Smooth muscle cell (in vitro differentiated cells): ENCODE results near the gene RERE. TPM values are rescaled to one million over a fixed set of nuclear protein-coding genes. Genes with fewer than 3 reads are reported as not detected.
"Not testable (repeated sequence)": the region's sequence is repeated elsewhere in the genome, so short reads cannot be mapped to it uniquely, and the experiment has no call there.

ENCODE experiments used
- DNase-seq: peaks from one replicate; lab custom pipeline; 2025; ENCODE audit not compliant: unreplicated experiment; lab: John Stamatoyannopoulos, UW
- H2AFZ ChIP-seq: fragments of 200-600 bp; sonication (generic); 2 replicates; pipeline ENCODE4 v1.6.0; 2016; ENCODE audit warnings: antibody characterized with exemption, low read depth, mild to moderate bottlenecking
- H3F3A ChIP-seq: fragments of 200-600 bp; sonication (generic); 2 replicates; pipeline ENCODE4 v1.6.0; 2017; ENCODE audit warnings: antibody characterized with exemption, low read depth
- H3K27ac ChIP-seq: fragments of 200-600 bp; sonication (generic); 2 replicates; pipeline ENCODE4 v1.5.1; 2016; ENCODE audit warnings: low read depth, mild to moderate bottlenecking
- H3K27me3 ChIP-seq: fragments of 200-600 bp; sonication (generic); 2 replicates; pipeline ENCODE4 v1.6.1; 2016; ENCODE audit warnings: low read depth, mild to moderate bottlenecking
- H3K36me3 ChIP-seq: fragments of 200-600 bp; sonication (generic); 2 replicates; pipeline ENCODE4 v1.5.1; 2016; ENCODE audit warnings: low read depth
- H3K4me1 ChIP-seq: fragments of 200-600 bp; sonication (generic); 2 replicates; pipeline ENCODE4 v1.5.1; 2016; ENCODE audit warnings: low read depth
- H3K4me2 ChIP-seq: fragments of 200-600 bp; sonication (generic); 2 replicates; pipeline ENCODE4 v1.6.0; 2016; ENCODE audit warnings: mild to moderate bottlenecking
- H3K4me3 ChIP-seq: fragments of 200-600 bp; sonication (generic); 2 replicates; pipeline ENCODE4 v1.5.1; 2016; ENCODE audit warnings: mild to moderate bottlenecking
- H3K79me2 ChIP-seq: fragments of 200-600 bp; sonication (generic); 2 replicates; pipeline ENCODE4 v1.6.0; 2016; ENCODE audit warnings: low read depth, mild to moderate bottlenecking
- H3K9ac ChIP-seq: fragments of 200-600 bp; sonication (generic); 2 replicates; pipeline ENCODE4 v1.6.0; 2016; ENCODE audit warnings: low read depth
- H3K9me3 ChIP-seq: fragments of 200-600 bp; sonication (generic); replicated peaks from 2 replicates; pipeline ENCODE4 v1.5.1; 2016; ENCODE audit warnings: low read depth
- H4K20me1 ChIP-seq: fragments of 200-600 bp; sonication (generic); 2 replicates; pipeline ENCODE4 v1.6.0; 2016; ENCODE audit warnings: low read depth
- CTCF ChIP-seq: fragments of 200-600 bp; sonication (generic); IDR thresholded peaks from 2 replicates; pipeline ENCODE4 v1.5.1; 2017; ENCODE audit warnings: borderline replicate concordance, mild to moderate bottlenecking, antibody characterized with exemption; ENCODE audit not compliant: insufficient read depth, poor library complexity, severe bottlenecking
- WGBS: methylation state at CpG from one replicate; pipeline ENCODE4 v1.1.7; 2016; ENCODE audit warnings: low lambda C conversion rate; 5-methylcytosine and 5-hydroxymethylcytosine counted together
- polyA plus RNA-seq: library from polyadenylated mRNA; unstranded; fragments of >200 nt; fragmentation: Nextera tagmentation; extraction: Ambion mirVana; gene quantifications from 2 replicates; pipeline ENCODE4 v1.2.1, GENCODE V29; 2016
- total RNA-seq: library from RNA; depleted of rRNA; stranded (reverse); fragments of >200 nt; gene quantifications from 2 replicates; pipeline ENCODE4 v1.2.3, GENCODE V29; 2014

Gene RERE
- total and polyA plus RNA-seq, 2 experiments from 2014 or later: 45.6 to 59.2 TPM

- H3F3A ChIP-seq: peaks cover 27% of the 10 kb centered on the region
- peaks cover 30% of the 10 kb centered on the region for H3K4me1 ChIP-seq
- peaks cover 66% of the 10 kb centered on the region for H4K20me1 ChIP-seq
- peak overlapping the region; percentile 12 for H3K4me3 ChIP-seq
- H3K27me3 ChIP-seq: no peaks in the 10 kb centered on the region
- no peak for DNase-seq
- no peak overlapping the region for H2AFZ ChIP-seq
- peak overlapping the region; percentile 77 for H3K4me2 ChIP-seq
- H3K9me3 ChIP-seq: no peaks in the 10 kb centered on the region
- H3K36me3 ChIP-seq: no peaks in the 10 kb centered on the region
- H3K27ac ChIP-seq: peak overlapping the region; percentile 77
- H3K9ac ChIP-seq: peak overlapping the region; percentile 3
- 41% methylated on average over 4 of the region's 4 CpGs for WGBS
- TF ChIP-seq CTCF: no peak
- peaks cover 74% of the 10 kb centered on the region for H3K79me2 ChIP-seq
Measured at GRCh38 chr1:8597455-8597854, 220.0 kb downstream of the RERE start.

DNA sequence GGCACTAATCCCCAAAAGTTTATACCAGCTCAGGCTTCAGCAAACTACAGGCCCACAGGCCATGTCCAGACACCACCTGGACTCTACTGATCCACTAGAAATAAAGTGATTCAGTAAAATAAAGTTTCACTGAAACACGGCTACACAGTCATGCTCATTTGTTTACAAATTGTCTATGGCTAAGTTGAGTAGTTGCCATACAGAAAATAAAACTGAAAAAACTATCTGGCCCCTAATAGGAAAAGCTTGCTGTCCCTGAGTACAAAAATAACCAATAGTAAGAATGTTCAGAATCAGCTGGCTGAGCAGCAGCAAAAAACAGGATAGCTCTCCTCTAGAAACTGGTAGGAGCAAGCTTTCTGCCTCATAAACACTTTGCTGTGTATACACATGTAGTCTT is 221.5 kb downstream of the RERE start:
- H3K27me3 ChIP-seq: no peaks in the 10 kb centered on the region
- H3K4me1 ChIP-seq: peaks cover 42% of the 10 kb centered on the region
- WGBS: 16% methylated on average over 1 of the region's 1 CpG
- peaks cover 39% of the 10 kb centered on the region for H3F3A ChIP-seq
- no peaks in the 10 kb centered on the region for H3K36me3 ChIP-seq
- no peak overlapping the region for H3K4me3 ChIP-seq
- no peaks in the 10 kb centered on the region for H3K9me3 ChIP-seq
- peaks cover 69% of the 10 kb centered on the region for H3K79me2 ChIP-seq
- H3K4me2 ChIP-seq: peak overlapping the region; percentile 6
- H4K20me1 ChIP-seq: peaks cover 80% of the 10 kb centered on the region
- DNase-seq: no peak
- H3K27ac ChIP-seq: peak overlapping the region; percentile 77
- no peak for TF ChIP-seq CTCF
- no peak overlapping the region for H2AFZ ChIP-seq
- no peak overlapping the region for H3K9ac ChIP-seq

GRCh38 chr1:8595332-8595731 is 222.1 kb downstream of the RERE start:
- no peak for DNase-seq
- Histone ChIP-seq H3K9me3 (no peaks in the 10 kb centered on the region), H4K20me1 (peaks cover 84% of the 10 kb centered on the region), H3K4me2 (peak overlapping the region; percentile 6), H3K27ac (peak overlapping the region; percentile 77), H3F3A (peaks cover 45% of the 10 kb centered on the region), H3K9ac (no peak overlapping the region), H3K4me1 (peaks cover 47% of the 10 kb centered on the region), H3K27me3 (no peaks in the 10 kb centered on the region), H3K36me3 (no peaks in the 10 kb centered on the region), H3K4me3 (no peak overlapping the region), H2AFZ (no peak overlapping the region), H3K79me2 (peaks cover 68% of the 10 kb centered on the region)
- no peak for TF ChIP-seq CTCF

DNA sequence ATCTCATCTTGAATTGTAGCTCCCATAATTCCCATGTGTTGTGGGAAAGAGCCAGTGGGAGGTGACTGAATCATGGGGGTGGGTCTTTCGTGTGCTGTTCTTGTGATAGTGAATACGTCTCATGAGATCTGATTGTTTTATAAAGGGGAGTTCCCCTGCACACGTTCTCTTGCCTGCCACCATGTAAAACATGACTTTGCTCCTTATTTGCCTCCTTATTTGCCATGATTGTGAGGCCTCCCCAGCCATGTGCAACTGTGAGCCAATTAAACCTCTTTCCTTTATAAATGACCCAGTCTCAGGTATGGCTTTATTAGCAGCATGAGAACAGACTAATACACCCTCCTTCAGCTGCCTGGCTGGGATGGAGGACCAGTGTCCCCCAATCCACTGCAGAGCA is 224.1 kb downstream of the RERE start:
- not testable (repeated sequence) for H3K9ac ChIP-seq, H3K36me3 ChIP-seq, H2AFZ ChIP-seq, DNase-seq, H3K9me3 ChIP-seq, H3K4me2 ChIP-seq, H3K27ac ChIP-seq, H3K4me3 ChIP-seq, H3K27me3 ChIP-seq
- Histone ChIP-seq H4K20me1 (peaks cover 84% of the 10 kb centered on the region), H3K4me1 (peaks cover 33% of the 10 kb centered on the region), H3K79me2 (peaks cover 84% of the 10 kb centered on the region), H3F3A (peaks cover 34% of the 10 kb centered on the region)
- WGBS: 90% methylated on average over 3 of the region's 3 CpGs
